NB4 (cell line): Measurements from ENCODE around the gene CRACDL.

ENCODE experiments used
- DNase-seq: peaks from one replicate; pipeline ENCODE4 v3.0.0; 2010; ENCODE audit warnings: low read depth
- H3K4me3 ChIP-seq: one replicate; pipeline ENCODE4 v1.5.1; 2011; ENCODE audit warnings: mild to moderate bottlenecking, low read depth, low read length, moderate library complexity
- MYC ChIP-seq: IDR thresholded peaks from 2 replicates; pipeline ENCODE4 v1.6.1; 2011; ENCODE audit warnings: low read depth, low read length
- POLR2A ChIP-seq: IDR thresholded peaks from 2 replicates; pipeline ENCODE4 v1.6.1; 2011; ENCODE audit warnings: mild to moderate bottlenecking; ENCODE audit not compliant: insufficient read length; ENCODE audit errors: extremely low read depth
- TF ChIP-seq, protein P1 (sequence below): IDR thresholded peaks from 2 replicates; pipeline ENCODE4 v1.6.1; 2011; ENCODE audit warnings: low read depth, low read length
- TF ChIP-seq, protein P2 (sequence below): IDR thresholded peaks from one replicate; pipeline ENCODE4 v1.5.1; 2012; ENCODE audit warnings: low read depth, low read length

Gene CRACDL

DNA sequence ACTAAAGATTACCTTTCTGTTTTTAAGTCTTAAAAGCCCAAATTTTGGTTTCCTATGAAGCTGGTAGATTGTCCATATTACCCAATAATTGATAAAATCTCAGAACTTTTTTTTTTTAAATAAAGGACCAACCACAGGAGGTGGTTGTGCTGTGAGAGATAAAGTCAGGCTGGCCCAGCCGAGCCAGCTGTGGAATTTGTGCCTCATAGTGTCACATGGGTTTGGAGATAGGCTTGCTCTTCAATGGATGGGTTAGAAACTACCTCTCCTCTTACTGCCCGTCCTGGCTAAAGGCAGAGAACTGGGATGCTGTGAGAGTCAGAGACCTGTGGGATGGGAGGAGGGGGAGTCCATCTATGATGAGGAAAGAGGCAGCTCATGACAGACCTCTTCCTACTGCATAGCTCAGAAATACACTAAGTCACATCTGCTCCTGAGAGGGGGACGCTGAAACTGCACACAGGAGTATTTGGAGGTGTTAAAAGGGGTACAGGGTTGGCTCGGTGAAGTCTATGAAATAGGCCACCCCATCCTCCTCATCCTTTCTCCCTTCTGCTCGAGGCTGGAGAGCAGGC, 105.4 kb downstream of the CRACDL start:
- no peak overlapping the region for H3K4me3 ChIP-seq
- no peak for DNase-seq
- TF ChIP-seq MYC, result no peak
- TF ChIP-seq, protein P1, sequence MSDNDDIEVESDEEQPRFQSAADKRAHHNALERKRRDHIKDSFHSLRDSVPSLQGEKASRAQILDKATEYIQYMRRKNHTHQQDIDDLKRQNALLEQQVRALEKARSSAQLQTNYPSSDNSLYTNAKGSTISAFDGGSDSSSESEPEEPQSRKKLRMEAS, result no peak
- TF ChIP-seq, protein P2, sequence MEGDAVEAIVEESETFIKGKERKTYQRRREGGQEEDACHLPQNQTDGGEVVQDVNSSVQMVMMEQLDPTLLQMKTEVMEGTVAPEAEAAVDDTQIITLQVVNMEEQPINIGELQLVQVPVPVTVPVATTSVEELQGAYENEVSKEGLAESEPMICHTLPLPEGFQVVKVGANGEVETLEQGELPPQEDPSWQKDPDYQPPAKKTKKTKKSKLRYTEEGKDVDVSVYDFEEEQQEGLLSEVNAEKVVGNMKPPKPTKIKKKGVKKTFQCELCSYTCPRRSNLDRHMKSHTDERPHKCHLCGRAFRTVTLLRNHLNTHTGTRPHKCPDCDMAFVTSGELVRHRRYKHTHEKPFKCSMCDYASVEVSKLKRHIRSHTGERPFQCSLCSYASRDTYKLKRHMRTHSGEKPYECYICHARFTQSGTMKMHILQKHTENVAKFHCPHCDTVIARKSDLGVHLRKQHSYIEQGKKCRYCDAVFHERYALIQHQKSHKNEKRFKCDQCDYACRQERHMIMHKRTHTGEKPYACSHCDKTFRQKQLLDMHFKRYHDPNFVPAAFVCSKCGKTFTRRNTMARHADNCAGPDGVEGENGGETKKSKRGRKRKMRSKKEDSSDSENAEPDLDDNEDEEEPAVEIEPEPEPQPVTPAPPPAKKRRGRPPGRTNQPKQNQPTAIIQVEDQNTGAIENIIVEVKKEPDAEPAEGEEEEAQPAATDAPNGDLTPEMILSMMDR, result no peak
- TF ChIP-seq POLR2A, result no peak

DNA sequence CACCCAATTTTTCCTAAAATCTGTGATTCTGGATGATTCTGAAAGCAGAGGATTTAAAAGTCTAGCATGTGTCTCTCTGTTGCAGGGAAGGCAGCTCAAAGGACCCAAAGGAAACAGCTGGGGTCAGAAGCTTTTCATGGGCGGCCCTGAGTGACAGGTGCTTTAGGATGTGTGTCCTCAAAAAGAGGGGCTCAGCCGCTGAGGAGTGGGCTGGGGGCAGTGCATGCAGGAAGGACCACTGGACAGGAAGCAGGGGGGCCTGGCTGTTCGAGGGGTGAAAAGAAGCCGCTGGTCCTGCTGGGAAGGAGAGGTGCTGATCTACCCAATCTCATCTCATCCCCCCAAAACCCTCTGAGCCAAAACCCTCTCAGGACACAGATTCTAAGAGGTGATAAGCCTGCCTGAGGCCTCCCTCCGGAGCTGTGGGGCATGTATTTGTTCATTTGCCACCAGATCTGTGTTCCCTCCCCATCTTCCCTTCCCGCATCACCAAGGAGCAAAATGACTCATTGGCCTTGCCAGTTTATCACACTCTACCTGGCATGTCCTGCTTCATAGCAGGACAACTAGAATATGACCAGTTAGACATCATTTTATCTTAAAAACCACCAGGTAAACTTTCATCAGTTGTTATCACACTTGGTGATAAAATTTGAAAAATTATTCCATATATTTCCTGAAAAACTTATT, 106.3 kb downstream of the CRACDL start:
- no peak overlapping the region for H3K4me3 ChIP-seq
- TF ChIP-seq, protein P1, result no peak
- TF ChIP-seq, protein P2, result no peak
- TF ChIP-seq POLR2A, result no peak
- no peak for TF ChIP-seq MYC
- no peak for DNase-seq

DNA sequence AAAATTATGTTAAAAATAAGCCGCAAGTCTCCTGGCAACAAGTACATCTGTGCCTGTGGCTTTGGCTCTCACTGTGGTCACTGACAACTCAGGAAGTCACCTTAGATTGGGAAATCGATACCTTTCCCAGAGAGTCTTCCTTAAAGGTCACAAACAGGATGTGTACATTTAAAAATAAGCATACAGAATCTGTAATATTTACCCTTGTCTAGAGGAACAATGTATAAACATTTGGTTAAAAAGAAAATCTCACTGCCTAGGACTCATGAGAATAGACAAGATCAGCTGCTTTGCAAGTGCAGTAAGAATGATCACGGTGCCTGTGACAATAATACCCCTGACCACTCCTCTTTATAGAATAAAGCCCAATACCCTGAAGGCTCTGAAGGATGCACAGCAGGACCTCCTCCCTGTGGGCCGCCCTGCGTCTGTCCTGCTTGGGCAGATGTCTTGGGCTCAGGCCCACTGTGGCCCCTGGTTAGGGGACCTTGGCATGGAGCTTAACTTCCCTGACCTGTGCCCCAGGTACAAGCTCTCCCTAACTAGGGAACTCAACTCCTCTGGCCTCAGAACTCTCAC, 107.1 kb downstream of the CRACDL start:
- no peak overlapping the region for H3K4me3 ChIP-seq
- TF ChIP-seq, protein P1, result no peak
- peak; percentile 68 for DNase-seq

DNA sequence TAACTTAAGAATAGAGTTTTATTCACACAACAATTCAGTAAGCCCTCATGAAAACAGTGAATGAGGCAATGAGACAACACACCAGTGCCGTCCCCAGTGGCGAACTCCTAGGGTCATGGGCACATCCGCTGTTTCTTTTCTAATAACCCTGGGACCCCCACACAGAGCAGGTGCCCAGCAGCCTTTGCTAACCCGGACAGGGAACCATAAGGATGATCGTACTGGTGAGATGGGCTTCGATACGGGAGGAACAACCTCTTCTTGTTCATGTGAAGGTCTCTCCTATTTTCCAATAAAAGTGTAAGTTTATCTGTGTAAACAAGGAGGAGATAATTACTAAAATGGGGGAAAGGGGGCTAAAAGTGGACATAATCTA, 107.7 kb downstream of the CRACDL start:
- DNase-seq, result no peak
- no peak for TF ChIP-seq MYC
- TF ChIP-seq, protein P2, result no peak
- no peak overlapping the region for H3K4me3 ChIP-seq

DNA sequence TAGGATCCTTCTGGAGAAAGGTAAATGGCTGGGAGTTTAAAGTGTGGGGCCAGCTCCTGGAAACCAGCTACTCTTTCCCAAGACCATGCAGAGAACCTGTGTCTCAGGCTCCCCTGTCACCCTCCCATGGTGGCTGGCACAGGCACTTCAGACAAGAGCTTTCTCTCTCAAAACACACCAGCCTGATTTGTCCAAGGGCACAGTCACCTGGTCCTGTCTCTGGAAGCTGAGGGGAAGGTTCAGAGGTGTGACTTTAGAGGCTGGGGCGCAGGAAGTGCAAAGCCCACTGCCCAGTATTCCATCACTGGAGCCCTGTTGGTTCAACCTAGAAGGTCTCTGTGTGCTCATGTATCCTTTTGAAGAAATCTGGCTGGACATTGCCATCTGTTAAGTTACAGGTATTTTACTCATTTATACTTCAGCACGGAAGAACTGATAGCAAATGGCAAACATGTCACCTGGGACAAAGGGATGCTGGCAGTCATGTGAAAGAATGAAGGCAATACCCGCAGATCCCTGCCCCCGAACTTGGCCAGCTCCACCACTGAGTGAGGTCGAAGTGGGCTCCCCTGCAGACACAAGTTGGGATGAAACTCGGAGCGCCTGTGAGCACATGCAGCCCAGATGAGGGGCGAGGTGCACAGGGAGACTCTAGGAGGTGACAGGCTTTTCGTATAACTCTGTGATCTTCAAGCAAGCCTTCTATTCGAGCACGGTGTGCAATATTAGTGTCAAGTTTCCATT, 108.2 kb downstream of the CRACDL start:
- H3K4me3 ChIP-seq, result no peak overlapping the region
- TF ChIP-seq POLR2A (no peak), MYC (no peak)
- TF ChIP-seq, protein P2, result no peak
- TF ChIP-seq, protein P1, result no peak
- no peak for DNase-seq

DNA sequence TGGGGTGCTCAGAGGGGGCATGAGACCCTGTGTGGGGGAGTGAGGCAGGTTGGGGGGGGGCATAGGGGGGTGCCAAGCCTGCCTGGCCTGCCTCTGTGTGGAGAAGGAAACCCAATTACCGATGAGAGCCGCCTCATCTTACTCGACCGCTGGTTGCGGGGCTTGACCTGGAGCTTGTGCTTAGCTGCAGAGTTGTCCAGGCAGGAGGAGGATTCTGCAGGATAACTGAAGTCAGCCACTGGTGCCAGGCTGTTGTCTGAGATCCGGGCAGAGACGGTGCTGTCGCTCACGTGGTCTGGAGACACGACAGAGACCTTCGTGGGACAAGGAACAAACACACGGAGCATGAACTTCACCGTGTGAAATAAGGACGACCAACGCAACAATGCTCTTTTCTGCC, 109.2 kb downstream of the CRACDL start:
- no peak for DNase-seq
- no peak overlapping the region for H3K4me3 ChIP-seq
- TF ChIP-seq, protein P1, result no peak
- TF ChIP-seq, protein P2, result no peak
- no peak for TF ChIP-seq POLR2A
- TF ChIP-seq MYC, result no peak
